ENCODE data around the gene GGCT.

GGCT gene

DNA sequence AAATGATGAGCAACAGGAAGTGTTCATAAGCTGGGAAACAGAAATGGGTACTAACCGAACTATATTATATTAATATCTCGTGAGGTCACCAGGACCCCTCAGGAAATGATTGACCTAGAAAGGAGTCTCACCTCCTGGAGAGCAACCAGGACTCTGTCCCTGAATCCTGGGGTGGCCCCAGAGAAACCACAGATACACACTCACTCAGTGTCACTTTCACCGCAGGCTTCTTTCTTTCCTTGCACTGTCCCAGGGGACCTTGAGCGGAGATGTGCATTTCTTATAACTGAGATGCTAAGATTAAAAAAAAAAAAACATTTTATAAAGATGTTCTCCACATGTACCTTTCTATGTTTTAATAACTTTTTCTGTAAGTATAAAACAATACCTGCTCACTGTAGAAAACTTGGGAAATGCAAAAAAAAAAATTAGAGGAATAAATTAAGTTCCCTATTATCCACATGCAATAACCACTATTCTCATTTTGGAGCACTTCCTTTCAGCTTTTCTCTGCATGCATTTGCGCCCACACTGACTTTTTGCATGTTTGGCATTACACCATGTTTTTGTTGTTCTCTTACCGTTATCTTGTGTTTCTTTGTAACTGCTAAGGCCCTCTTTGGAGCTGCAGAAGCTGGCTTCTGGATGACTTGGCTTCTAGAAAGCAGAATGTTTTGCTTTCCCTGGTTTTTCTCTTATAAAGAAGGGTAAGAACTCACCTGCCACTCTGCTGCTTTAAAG, 41.1 kb downstream of the GGCT start:
- DNase-seq (ENCODE audit: low spot score), result peak; percentile 21

DNA sequence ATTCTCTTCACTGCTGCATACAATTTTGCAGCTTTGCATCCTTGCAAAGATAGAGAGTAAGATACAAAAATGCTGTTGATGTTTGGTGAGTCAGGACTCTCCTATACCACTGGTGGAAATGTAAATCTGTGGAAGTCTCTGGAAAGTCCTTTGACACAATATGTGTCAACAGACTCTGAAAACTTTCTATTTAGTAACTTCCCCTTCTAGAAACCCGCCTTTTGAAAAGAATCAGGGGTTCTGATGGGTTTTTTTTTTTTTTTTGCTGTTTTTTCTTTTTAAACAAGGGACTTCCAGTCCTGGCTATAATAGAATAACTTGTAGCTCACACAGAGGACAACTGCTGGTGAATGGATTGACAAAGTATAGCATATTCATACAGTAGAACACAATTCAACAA, 42.5 kb downstream of the GGCT start:
- DNase-seq (ENCODE audit: low spot score), result no peak

- no peak for DNase-seq (ENCODE audit: low spot score)
Measured at GRCh38 chr7:30460246-30460633, 44.4 kb downstream of the GGCT start.

- peak; percentile 78 for DNase-seq (ENCODE audit: low spot score)
Measured at GRCh38 chr7:30459591-30460245, 44.9 kb downstream of the GGCT start.

DNA sequence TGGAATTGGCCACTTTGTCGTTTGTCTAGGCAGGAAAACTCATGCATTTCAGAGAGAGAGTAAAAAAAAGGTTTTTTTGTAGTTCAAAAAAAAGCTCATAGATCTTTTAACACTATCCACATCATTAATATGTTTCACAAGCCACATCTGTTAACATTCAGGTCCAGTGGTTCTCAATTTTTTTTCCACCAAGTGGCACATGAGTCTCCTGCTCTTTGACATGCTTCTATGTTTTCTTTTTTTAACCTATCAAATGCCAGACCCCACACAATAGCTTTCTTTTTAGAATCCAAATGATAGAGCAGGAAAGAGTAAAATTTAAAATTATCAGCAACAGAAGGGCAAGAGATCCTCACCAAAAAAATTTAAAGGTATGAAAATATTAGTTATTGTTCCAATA, 46.3 kb downstream of the GGCT start:
- DNase-seq (ENCODE audit: low spot score), result no peak

DNA sequence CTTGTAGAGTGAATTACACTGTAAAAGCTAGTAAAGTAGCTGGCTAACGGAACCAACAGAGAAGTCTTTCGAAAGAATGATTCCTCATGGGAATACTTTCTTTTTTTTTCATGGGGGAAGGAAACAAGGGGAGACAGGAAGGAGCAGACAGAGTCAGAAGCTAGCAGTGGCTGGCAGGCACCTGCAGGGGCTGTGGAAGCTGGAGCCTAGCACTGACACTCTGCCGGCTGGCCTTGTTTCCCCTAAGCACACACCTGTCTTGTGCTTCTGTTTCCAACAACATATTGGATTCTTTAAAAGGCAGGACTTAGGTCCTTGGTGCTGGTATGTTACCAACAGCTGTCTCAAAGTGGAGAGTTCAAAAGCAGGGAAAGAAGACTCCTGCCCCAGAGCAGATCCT, 50.7 kb downstream of the GGCT start:
- DNase-seq (ENCODE audit: low spot score), result no peak

- no peak for DNase-seq (ENCODE audit: low spot score)
Measured at GRCh38 chr7:30453016-30453415, 51.6 kb downstream of the GGCT start.

- DNase-seq (ENCODE audit: low spot score), result no peak
Measured at GRCh38 chr7:30452280-30452930, 52.2 kb downstream of the GGCT start.

DNA sequence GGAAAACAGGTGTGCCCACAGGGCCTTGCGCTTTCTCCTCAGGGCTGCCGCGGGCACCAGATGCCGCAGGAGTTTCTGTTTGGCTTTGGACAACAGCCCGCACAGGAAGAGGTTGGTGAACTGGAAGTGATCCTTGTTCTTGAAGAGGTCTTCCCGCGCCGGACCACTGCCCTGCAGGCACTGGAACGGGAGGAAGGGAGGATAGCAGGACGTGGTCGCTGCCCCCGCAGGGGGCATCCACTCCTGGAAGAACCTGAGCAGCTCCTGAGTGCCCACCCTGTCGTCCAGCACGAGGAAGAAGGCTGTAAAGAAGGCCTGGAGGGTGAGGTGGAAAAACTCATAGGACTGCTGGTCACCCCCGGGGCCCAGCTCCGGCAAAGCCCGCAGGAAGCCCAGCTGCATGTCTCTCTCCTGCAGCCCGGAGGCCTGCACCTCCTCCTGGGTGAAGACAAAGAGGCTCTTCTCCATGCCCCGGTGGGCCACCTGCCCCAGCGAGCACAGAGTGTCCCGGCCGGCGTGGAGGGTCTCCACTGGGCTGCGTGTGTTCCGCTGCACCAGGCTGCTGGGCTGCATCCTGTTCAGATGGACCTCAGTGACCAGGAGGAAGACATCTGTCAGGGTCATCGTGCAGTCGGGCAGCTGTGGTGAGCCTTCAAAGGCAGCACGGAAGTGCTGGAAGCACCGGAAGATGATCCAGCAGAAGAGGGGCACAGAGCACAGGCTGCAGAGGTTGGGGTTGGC, 52.9 kb downstream of the GGCT start:
- DNase-seq (ENCODE audit: low spot score), result no peak

- DNase-seq (ENCODE audit: low spot score), result no peak
Measured at GRCh38 chr7:30450983-30451497, 53.6 kb downstream of the GGCT start.

GRCh38 chr7:30450240-30450982, 54.2 kb downstream of the GGCT start:
- no peak for DNase-seq (ENCODE audit: low spot score)

GRCh38 chr7:30448461-30449189, 56.0 kb downstream of the GGCT start:
- no peak for DNase-seq (ENCODE audit: low spot score)

- DNase-seq (ENCODE audit: low spot score), result no peak
Measured at GRCh38 chr7:30447466-30447865, 57.2 kb downstream of the GGCT start.

All from hepatic stellate cell (primary cell).